HG03045 (cell line): ENCODE results near the gene MAML3.

ENCODE experiments used
- ATAC-seq: cut with Tn5 transposase; IDR thresholded peaks from one replicate; pipeline ENCODE4 v1.9.1; 2021; ENCODE audit warnings: mild to moderate bottlenecking, moderate library complexity; ENCODE audit not compliant: unreplicated experiment

Gene MAML3

DNA sequence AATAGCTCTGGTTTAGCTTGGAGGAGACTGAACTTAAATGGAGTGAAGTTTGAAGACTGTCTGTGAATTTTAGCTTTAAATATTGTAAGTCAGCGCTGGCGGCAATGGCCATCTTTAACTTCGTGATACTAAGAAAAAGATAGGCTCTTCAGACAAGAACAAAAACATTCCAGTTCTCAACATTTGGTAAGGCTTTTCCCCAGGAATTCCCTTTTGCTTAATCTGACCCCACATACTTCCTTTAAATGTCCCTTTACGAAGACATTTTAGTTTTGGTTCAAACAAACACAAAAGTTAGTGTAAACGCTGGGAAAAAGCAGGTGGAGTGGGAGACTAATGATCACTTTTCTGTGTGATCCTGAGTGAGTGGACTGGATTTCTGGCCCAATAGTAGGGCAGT lies 106.2 kb downstream of the MAML3 start:
- no peak for ATAC-seq

DNA sequence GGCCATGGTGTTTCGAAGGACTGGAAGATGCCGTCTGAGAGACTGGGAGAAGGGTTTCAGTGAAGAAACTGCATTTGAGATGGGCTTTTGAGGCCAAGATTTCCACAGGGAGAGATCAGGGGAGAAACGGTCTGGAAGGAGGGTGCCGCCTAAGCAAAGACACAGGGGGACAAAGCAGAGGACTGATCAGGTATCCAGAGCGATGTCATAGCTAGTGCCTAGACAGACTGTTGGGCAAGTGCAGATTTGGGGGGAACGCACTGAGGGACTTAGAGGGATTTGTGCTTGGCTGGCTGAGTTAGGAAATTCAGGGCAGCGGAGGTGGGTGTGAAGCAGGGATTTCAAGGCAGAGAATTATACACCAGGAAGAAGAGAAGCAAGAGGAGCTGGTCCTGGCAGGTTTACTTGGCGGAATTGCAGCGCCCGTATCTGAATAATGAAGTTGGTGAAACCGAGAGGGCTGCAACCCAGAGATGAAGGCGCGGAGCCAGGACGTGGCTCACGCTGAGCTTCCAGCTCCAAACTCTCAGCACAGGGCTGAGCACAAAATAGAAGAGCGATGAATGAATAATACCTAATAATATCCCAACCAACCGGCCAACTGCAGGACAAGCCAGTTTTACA lies 106.9 kb downstream of the MAML3 start:
- ATAC-seq: no peak

GRCh38 chr4:140046543-140046942 lies 107.4 kb downstream of the MAML3 start:
- ATAC-seq: no peak

- ATAC-seq: no peak
Observed at GRCh38 chr4:140046016-140046415, 108.0 kb downstream of the MAML3 start.

- ATAC-seq: no peak
Observed at GRCh38 chr4:140044337-140044902, 109.6 kb downstream of the MAML3 start.

DNA sequence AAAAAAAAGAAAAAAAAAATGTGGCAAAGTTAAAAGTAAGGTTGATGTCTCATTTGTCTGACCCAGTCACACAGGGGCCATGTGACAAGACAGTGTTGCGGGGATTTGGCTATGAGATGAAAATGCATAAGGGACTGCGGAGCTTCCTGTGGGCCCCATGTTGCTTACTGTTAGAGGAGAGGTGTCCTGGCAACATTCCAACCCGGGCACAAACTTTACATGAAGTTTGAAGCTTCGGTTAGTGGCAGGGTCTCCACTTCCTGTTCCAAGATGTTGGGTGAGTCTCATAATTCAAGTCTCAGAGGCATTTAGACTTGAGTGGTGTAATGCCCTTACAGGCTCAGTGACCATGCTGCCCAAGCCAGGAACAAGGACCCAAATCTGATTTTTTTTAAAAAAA lies 111.3 kb downstream of the MAML3 start:
- ATAC-seq: no peak

DNA sequence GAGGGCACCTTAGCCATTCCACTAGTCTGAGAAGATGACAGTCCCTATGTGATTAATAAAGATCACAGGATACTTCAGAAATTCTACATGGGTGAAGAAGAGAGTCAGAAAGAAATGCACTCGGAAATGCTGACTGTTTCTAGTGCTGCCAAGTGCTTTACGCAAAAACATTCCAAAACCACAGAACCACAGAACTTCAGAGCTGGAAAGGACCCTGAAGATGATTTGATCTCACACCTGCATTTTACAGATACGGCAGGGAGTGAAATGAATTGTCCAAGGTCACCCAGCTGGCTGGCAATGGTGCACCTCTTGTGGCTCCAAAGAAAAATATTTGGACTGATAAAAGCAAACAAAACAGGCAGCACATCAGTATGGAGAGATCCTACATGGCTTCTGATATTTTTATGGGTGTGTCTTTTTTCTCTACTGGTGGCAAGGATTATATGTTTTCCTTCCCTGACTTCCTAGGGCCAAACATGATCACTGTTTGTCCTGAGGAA lies 115.9 kb downstream of the MAML3 start:
- no peak for ATAC-seq

- ATAC-seq: no peak
Observed at GRCh38 chr4:140037353-140038030, 116.5 kb downstream of the MAML3 start.

GRCh38 chr4:140031706-140032105 lies 122.3 kb downstream of the MAML3 start:
- no peak for ATAC-seq

- ATAC-seq: no peak
Observed at GRCh38 chr4:140031061-140031460, 122.9 kb downstream of the MAML3 start.

- no peak for ATAC-seq
Observed at GRCh38 chr4:140028676-140029517, 125.1 kb downstream of the MAML3 start.

DNA sequence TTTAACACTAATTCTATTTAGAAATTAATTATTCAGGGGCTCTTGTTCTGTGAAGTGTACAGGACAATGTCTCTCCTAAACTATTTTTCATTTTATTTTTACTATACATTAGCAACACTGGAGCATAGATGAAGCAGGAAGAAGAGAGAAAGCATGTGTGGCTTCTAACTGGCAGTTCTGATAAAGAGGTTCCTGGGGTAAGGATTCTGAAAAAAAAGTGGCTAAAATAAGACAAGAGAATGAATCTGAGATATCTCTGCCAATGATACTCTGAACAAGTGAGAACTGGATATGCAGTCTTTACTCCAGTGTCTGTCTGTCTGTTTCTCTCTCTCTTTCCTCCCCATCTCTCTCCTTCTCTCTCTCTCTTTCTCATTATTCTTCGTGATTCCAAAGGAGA lies 125.9 kb downstream of the MAML3 start:
- ATAC-seq: no peak

DNA sequence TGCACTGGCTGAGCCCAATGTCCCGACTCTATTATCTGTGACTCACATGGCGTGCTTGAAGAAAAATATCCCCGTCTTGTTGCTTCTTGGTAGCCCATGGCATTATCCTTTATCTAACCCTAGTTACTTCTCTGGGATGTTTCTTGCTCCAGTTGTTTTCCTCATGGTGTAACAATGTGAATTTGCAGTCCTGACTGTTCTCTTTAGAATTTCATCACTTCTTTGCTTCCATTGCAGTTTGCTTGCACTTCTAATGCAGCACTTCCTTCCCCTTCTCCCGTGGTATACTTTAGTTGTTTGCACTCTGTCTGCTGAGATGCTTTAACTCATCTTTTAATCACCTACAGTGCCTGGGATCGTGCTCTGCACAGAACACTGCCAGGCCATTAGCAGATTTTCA lies 126.9 kb downstream of the MAML3 start:
- no peak for ATAC-seq

DNA sequence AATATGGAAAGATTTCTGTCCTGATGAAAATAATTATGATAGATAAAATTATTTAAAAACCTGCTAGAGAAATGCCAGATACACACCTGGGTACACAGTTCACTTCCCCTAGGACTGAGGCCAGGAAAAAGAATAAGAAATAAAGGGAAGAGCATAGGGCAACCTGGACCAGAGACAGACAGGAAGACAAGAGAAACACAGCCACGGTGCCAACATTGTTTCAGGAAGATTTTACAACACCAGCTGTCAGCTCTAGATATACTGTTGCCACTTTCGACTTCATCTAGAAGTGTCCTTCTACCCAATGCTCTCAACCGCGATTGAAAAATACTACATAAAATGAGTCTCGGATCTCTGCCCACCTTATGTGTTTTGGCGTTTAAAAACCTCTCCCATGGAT lies 128.5 kb downstream of the MAML3 start:
- no peak for ATAC-seq

- no peak for ATAC-seq
Observed at GRCh38 chr4:140020457-140021361, 133.3 kb downstream of the MAML3 start.

GRCh38 chr4:140019619-140020347 lies 134.2 kb downstream of the MAML3 start:
- ATAC-seq: no peak

GRCh38 chr4:140018931-140019618 lies 134.9 kb downstream of the MAML3 start:
- no peak for ATAC-seq

DNA sequence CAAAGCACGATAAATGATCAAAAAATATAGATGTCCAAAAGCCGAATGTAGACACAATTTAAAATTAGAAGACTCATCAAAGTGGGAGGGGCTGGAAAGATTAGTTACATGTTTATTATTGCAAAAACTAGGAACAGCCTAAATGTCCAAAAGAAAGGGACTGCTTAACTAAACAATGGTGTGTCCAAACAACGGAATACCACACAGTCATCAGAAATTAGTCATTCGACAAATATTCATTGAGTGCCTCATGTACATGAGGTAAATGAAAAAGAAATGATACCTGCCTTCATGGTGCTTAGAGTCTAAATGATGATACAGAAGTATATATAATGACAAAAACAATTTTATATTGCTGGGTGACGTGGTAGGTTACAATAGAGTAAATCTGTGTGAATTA lies 139.7 kb downstream of the MAML3 start:
- ATAC-seq: no peak
